ENCODE results near the gene LDLRAD4. TPM values are rescaled to one million over a fixed set of nuclear protein-coding genes. Genes with fewer than 3 reads are reported as not detected.
"Not testable (repeated sequence)": the region's sequence is repeated elsewhere in the genome, so short reads cannot be mapped to it uniquely, and the experiment has no call there.

The LDLRAD4 gene
- total and polyA plus RNA-seq, 5 donors from 2014 or later: 42.4 to 207 (median 49.8) TPM

DNA sequence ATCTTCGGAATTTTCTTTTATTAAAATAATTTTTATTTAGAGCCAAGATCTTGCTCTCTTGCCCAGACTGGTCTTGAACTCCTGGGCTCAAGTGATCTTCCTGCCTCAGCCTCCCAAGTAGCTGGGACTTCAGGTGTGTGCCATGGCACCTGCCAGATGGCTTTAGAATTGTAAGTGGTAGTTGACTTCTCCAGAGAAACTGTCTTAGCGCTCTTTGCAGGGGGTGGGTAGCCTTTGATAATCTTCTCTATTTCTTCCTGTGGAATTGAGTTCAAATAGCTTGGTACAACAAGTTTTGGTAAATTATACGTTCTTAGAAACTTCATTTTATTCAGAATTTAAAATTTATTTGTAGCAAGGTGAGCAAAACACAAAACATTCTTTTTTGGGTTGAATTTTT, 113.3 kb downstream of the LDLRAD4 start:
- no peak overlapping the region for H3K4me3 ChIP-seq (ENCODE audit: low read depth, low read length)
- no peak overlapping the region for H3K27ac ChIP-seq (ENCODE audit: insufficient read depth, low read length, poor library complexity, severe bottlenecking)
- H3K27me3 ChIP-seq (ENCODE audit: control insufficient read depth, insufficient read depth, low read length): no peaks in the 10 kb centered on the region
- DNase-seq: no peak
- Mint-ChIP-seq H3K27me3 (no peaks in the 10 kb centered on the region), H3K4me1 (peaks cover 9 to 25% (median 10%) of the 10 kb centered on the region in 4 donors), H3K4me3 (no peak overlapping the region), H3K9me3 (peaks cover 0 to 9% (median 0%) of the 10 kb centered on the region in 7 donors), H3K36me3 (peaks cover 9% of the 10 kb centered on the region), H3K27ac (peak overlapping the region in 2 of 3 donors; percentile 48 to 70)
- ATAC-seq (ENCODE audit: low read depth in 2 of 2): no peak
- no peaks in the 10 kb centered on the region for H3K36me3 ChIP-seq (ENCODE audit: control insufficient read depth, insufficient read depth, low read length)
- no peaks in the 10 kb centered on the region for H3K9me3 ChIP-seq (ENCODE audit: control insufficient read depth in 2 of 2, low read length in 2 of 2)
- H3K4me1 ChIP-seq (ENCODE audit: control insufficient read depth, insufficient read depth, low read length, poor library complexity, severe bottlenecking): no peaks in the 10 kb centered on the region

DNA sequence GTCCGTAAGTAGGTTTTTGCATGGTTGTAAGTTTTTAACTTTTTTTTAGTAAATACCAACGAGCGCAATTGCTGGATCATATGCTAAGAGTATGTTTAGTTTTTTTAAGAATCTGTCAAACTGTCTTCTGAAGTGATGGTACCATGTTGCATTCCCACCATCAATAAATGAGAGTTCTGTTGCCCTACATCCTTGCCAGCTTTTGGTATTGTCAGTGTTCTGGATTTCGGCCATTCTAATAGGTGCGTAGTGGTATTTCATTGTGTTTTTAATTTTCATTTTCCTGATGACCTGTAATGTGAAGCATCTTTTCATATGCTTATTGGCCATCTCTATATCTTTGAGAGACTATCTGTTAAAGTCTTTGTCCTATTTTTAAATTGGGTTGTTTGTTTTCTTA, 114.3 kb downstream of the LDLRAD4 start:
- no peaks in the 10 kb centered on the region for H3K27me3 Mint-ChIP-seq
- no peaks in the 10 kb centered on the region for H3K36me3 ChIP-seq (ENCODE audit: control insufficient read depth, insufficient read depth, low read length)
- no peak overlapping the region for H3K27ac ChIP-seq (ENCODE audit: insufficient read depth, low read length, poor library complexity, severe bottlenecking)
- no peak overlapping the region for H3K4me3 ChIP-seq (ENCODE audit: low read depth, low read length)
- DNase-seq: no peak
- H3K9me3 Mint-ChIP-seq: peaks cover 0 to 9% (median 0%) of the 10 kb centered on the region in 7 donors
- H3K27me3 ChIP-seq (ENCODE audit: control insufficient read depth, insufficient read depth, low read length): no peaks in the 10 kb centered on the region
- no peak overlapping the region for H3K4me3 Mint-ChIP-seq
- peaks cover 9% of the 10 kb centered on the region for H3K36me3 Mint-ChIP-seq
- peaks cover 6 to 22% (median 10%) of the 10 kb centered on the region in 4 donors for H3K4me1 Mint-ChIP-seq
- no peak overlapping the region for H3K27ac Mint-ChIP-seq
- H3K9me3 ChIP-seq (ENCODE audit: control insufficient read depth in 2 of 2, low read length in 2 of 2): no peaks in the 10 kb centered on the region
- no peak for ATAC-seq (ENCODE audit: low read depth in 2 of 2)
- H3K4me1 ChIP-seq (ENCODE audit: control insufficient read depth, insufficient read depth, low read length, poor library complexity, severe bottlenecking): no peaks in the 10 kb centered on the region

DNA sequence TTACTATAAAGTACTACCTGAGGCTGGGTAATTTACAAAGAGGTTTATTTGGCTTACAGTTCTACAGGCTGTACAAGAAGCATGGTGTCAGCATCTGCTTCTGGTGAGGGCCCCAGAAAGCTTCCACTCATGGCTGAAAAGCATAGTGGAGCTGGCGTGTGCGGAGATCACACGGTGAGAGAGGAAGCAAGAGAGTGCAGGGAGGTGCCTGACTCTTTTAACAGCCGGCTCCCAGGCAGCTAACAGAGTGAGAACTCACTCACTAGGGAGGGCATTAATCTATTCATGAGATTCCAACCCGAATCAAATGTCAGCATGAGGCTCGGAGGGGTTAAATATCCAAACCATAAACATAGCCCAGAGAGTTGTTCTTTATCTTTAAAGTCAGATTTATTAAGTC, 117.3 kb downstream of the LDLRAD4 start:
- DNase-seq: no peak

DNA sequence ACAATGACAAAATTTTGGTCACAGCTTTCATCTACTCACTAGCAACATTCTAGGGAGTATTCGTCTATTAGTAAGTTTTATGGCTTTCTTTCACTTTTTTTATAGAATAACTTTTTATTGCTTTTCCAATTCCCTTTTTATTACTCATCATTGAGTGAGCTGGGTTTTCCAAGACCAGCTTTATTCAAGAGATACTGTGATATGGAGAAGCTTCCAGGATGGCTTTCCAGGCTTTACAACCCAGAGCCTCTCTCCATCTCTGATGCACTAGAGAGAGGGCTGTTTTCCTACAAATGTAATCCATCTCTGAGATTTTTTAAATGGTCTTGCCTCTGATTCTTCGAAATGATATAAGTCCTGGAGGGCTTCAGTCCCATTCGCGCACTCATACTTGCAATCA, 118.3 kb downstream of the LDLRAD4 start:
- ATAC-seq (ENCODE audit: low read depth in 2 of 2) (no peak), DNase-seq (no peak)
- peaks cover 3% of the 10 kb centered on the region for H3K36me3 Mint-ChIP-seq
- Histone ChIP-seq H3K36me3 (ENCODE audit: control insufficient read depth, insufficient read depth, low read length) (no peaks in the 10 kb centered on the region), H3K27me3 (ENCODE audit: control insufficient read depth, insufficient read depth, low read length) (no peaks in the 10 kb centered on the region), H3K4me3 (ENCODE audit: low read depth, low read length) (no peak overlapping the region), H3K27ac (ENCODE audit: insufficient read depth, low read length, poor library complexity, severe bottlenecking) (no peak overlapping the region), H3K4me1 (ENCODE audit: control insufficient read depth, insufficient read depth, low read length, poor library complexity, severe bottlenecking) (no peaks in the 10 kb centered on the region), H3K9me3 (ENCODE audit: control insufficient read depth in 2 of 2, low read length in 2 of 2) (peaks cover 0 to 3% of the 10 kb centered on the region in 2 experiments)
- H3K27me3 Mint-ChIP-seq: no peaks in the 10 kb centered on the region
- peak overlapping the region in 2 of 3 donors; percentile 5 to 50 for H3K27ac Mint-ChIP-seq
- peaks cover 0 to 13% (median 2%) of the 10 kb centered on the region in 7 donors for H3K9me3 Mint-ChIP-seq
- peaks cover 10 to 28% (median 15%) of the 10 kb centered on the region in 4 donors for H3K4me1 Mint-ChIP-seq
- peak overlapping the region in 1 of 4 donors; percentile 33 for H3K4me3 Mint-ChIP-seq

More for the DNA sequence above, 117.3 kb downstream of the LDLRAD4 start:
- Mint-ChIP-seq H3K27ac (peak overlapping the region in 2 of 3 donors; percentile 19 to 48), H3K36me3 (peaks cover 3% of the 10 kb centered on the region), H3K27me3 (no peaks in the 10 kb centered on the region), H3K4me1 (peaks cover 10 to 30% (median 15%) of the 10 kb centered on the region in 4 donors), H3K9me3 (peaks cover 0 to 9% (median 0%) of the 10 kb centered on the region in 7 donors), H3K4me3 (no peak overlapping the region)
- no peaks in the 10 kb centered on the region for H3K4me1 ChIP-seq (ENCODE audit: control insufficient read depth, insufficient read depth, low read length, poor library complexity, severe bottlenecking)
- H3K36me3 ChIP-seq (ENCODE audit: control insufficient read depth, insufficient read depth, low read length): no peaks in the 10 kb centered on the region
- no peak overlapping the region for H3K27ac ChIP-seq (ENCODE audit: insufficient read depth, low read length, poor library complexity, severe bottlenecking)
- ATAC-seq (ENCODE audit: low read depth in 2 of 2): no peak
- no peak overlapping the region for H3K4me3 ChIP-seq (ENCODE audit: low read depth, low read length)
- H3K27me3 ChIP-seq (ENCODE audit: control insufficient read depth, insufficient read depth, low read length): no peaks in the 10 kb centered on the region
- no peaks in the 10 kb centered on the region for H3K9me3 ChIP-seq (ENCODE audit: control insufficient read depth in 2 of 2, low read length in 2 of 2)

DNA sequence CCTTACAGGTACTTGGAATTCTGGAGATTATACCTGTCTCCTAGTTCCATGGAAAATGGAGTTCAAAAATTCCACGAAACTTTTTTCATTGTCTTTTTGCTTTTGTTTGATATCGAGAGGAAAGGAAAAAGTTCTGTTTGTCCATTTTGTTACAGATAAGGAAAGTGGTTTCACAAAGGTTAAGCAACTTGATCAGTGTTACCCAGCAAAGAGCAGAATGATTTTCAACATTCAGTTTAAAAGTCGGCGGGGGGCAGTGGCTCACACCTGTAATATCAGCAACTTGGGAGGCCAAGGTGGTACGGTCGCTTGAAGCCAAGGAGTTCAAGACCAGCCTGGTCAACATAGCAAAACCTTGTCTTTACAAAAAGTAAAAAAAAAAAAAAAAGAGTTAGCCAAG, 118.8 kb downstream of the LDLRAD4 start:
- no peak overlapping the region for H3K4me3 Mint-ChIP-seq
- peaks cover 10 to 28% (median 14%) of the 10 kb centered on the region in 4 donors for H3K4me1 Mint-ChIP-seq
- H3K36me3 Mint-ChIP-seq: peaks cover 3% of the 10 kb centered on the region
- H3K9me3 ChIP-seq (ENCODE audit: control insufficient read depth in 2 of 2, low read length in 2 of 2): peaks cover 0 to 4% of the 10 kb centered on the region in 2 experiments
- H3K27ac Mint-ChIP-seq: peak overlapping the region in 1 of 3 donors; percentile 50
- no peaks in the 10 kb centered on the region for H3K4me1 ChIP-seq (ENCODE audit: control insufficient read depth, insufficient read depth, low read length, poor library complexity, severe bottlenecking)
- DNase-seq: no peak
- peaks cover 0 to 13% (median 2%) of the 10 kb centered on the region in 7 donors for H3K9me3 Mint-ChIP-seq
- no peak overlapping the region for H3K27ac ChIP-seq (ENCODE audit: insufficient read depth, low read length, poor library complexity, severe bottlenecking)
- ATAC-seq (ENCODE audit: low read depth in 2 of 2): no peak
- H3K27me3 Mint-ChIP-seq: no peaks in the 10 kb centered on the region
- no peaks in the 10 kb centered on the region for H3K36me3 ChIP-seq (ENCODE audit: control insufficient read depth, insufficient read depth, low read length)
- H3K4me3 ChIP-seq (ENCODE audit: low read depth, low read length): no peak overlapping the region
- H3K27me3 ChIP-seq (ENCODE audit: control insufficient read depth, insufficient read depth, low read length): no peaks in the 10 kb centered on the region

DNA sequence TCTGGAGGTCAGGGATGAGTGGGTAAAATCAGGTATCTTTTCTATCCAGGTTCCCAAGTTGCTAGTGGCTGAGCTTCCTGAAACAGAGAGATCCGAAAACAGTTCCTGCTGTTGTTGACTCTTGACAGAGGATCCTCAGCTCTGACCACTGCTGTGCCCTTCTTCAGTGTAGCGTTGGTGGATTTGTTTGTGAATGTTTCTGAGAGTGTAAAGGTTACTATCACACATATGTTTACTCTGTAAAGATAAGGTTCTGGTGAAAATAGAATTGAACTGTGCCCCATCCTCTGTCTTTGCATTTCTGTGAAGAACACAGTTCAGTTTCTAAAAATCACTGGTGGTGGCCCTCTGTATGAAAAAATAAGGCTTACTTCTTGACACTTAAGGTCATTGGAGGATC, 119.8 kb downstream of the LDLRAD4 start:
- ATAC-seq (ENCODE audit: low read depth in 2 of 2): no peak
- peaks cover 0 to 4% of the 10 kb centered on the region in 2 experiments for H3K9me3 ChIP-seq (ENCODE audit: control insufficient read depth in 2 of 2, low read length in 2 of 2)
- peaks cover 0 to 13% (median 2%) of the 10 kb centered on the region in 7 donors for H3K9me3 Mint-ChIP-seq
- H3K4me3 Mint-ChIP-seq: no peak overlapping the region
- H3K4me1 Mint-ChIP-seq: peaks cover 9 to 25% (median 12%) of the 10 kb centered on the region in 4 donors
- H3K4me3 ChIP-seq (ENCODE audit: low read depth, low read length): no peak overlapping the region
- no peak for DNase-seq
- H3K27me3 ChIP-seq (ENCODE audit: control insufficient read depth, insufficient read depth, low read length): no peaks in the 10 kb centered on the region
- no peaks in the 10 kb centered on the region for H3K27me3 Mint-ChIP-seq
- peaks cover 3% of the 10 kb centered on the region for H3K36me3 Mint-ChIP-seq
- no peak overlapping the region for H3K27ac ChIP-seq (ENCODE audit: insufficient read depth, low read length, poor library complexity, severe bottlenecking)
- H3K4me1 ChIP-seq (ENCODE audit: control insufficient read depth, insufficient read depth, low read length, poor library complexity, severe bottlenecking): no peaks in the 10 kb centered on the region
- H3K27ac Mint-ChIP-seq: peak overlapping the region; percentile 5 to 67 (median 48)
- H3K36me3 ChIP-seq (ENCODE audit: control insufficient read depth, insufficient read depth, low read length): no peaks in the 10 kb centered on the region

DNA sequence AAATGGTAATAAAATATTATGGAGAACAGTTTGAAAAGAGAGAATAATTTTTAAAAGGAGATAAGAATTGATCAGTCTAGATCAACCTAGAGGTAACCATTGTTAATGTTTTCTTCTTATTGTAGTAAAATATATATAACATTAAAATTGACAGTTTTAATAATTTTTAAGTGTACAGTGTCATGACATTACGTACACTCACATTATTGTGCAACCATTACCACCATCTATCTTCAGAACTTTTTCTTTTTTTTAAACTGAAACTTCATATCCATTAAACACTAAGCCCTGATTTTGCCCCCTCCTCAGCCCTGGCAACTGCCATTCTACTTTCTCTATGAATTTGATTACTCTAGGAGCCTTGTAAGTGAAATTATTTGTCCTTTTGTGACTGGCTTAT, 121.1 kb downstream of the LDLRAD4 start:
- peak overlapping the region in 1 of 3 donors; percentile 38 for H3K27ac Mint-ChIP-seq
- Histone ChIP-seq H3K9me3 (ENCODE audit: control insufficient read depth in 2 of 2, low read length in 2 of 2) (peaks cover 0 to 4% of the 10 kb centered on the region in 2 experiments), H3K4me1 (ENCODE audit: control insufficient read depth, insufficient read depth, low read length, poor library complexity, severe bottlenecking) (no peaks in the 10 kb centered on the region), H3K4me3 (ENCODE audit: low read depth, low read length) (no peak overlapping the region), H3K36me3 (ENCODE audit: control insufficient read depth, insufficient read depth, low read length) (no peaks in the 10 kb centered on the region), H3K27me3 (ENCODE audit: control insufficient read depth, insufficient read depth, low read length) (no peaks in the 10 kb centered on the region), H3K27ac (ENCODE audit: insufficient read depth, low read length, poor library complexity, severe bottlenecking) (no peak overlapping the region)
- peaks cover 9 to 30% (median 12%) of the 10 kb centered on the region in 4 donors for H3K4me1 Mint-ChIP-seq
- H3K27me3 Mint-ChIP-seq: no peaks in the 10 kb centered on the region
- H3K36me3 Mint-ChIP-seq: no peaks in the 10 kb centered on the region
- peaks cover 0 to 10% (median 5%) of the 10 kb centered on the region in 7 donors for H3K9me3 Mint-ChIP-seq
- ATAC-seq (ENCODE audit: low read depth in 2 of 2) (no peak), DNase-seq (no peak)
- no peak overlapping the region for H3K4me3 Mint-ChIP-seq

DNA sequence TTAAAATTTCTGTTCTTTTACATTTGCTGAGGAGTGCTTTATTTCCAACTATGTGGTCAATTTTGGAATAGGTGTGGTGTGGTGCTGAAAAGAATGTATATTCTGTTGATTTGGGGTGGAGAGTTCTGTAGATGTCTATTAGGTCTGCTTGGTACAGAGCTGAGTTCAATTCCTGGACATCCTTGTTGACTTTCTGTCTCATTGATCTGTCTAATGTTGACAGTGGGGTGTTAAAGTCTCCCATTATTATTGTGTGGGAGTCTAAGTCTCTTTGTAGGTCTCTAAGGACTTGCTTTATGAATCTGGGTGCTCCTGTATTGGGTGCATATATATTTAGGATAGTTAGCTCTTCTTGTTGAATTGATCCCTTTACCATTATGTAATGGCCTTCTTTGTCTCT, 127.9 kb downstream of the LDLRAD4 start:
- H3K27ac ChIP-seq (ENCODE audit: insufficient read depth, low read length, poor library complexity, severe bottlenecking); H3K27me3 ChIP-seq (ENCODE audit: control insufficient read depth, insufficient read depth, low read length); H3K9me3 ChIP-seq (ENCODE audit: control insufficient read depth in 2 of 2, low read length in 2 of 2); H3K4me3 Mint-ChIP-seq; H3K36me3 ChIP-seq (ENCODE audit: control insufficient read depth, insufficient read depth, low read length); H3K4me3 ChIP-seq (ENCODE audit: low read depth, low read length); H3K27me3 Mint-ChIP-seq; H3K36me3 Mint-ChIP-seq; ATAC-seq (ENCODE audit: low read depth in 2 of 2); DNase-seq; H3K4me1 ChIP-seq (ENCODE audit: control insufficient read depth, insufficient read depth, low read length, poor library complexity, severe bottlenecking); H3K27ac Mint-ChIP-seq: not testable (repeated sequence)
- peaks cover 0 to 17% (median 4%) of the 10 kb centered on the region in 7 donors for H3K9me3 Mint-ChIP-seq
- H3K4me1 Mint-ChIP-seq: peaks cover 0 to 15% (median 5%) of the 10 kb centered on the region in 4 donors
